ENCODE results near the gene PALM2AKAP2. TPM values are rescaled to one million over a fixed set of nuclear protein-coding genes. Genes with fewer than 3 reads are reported as not detected.

The PALM2AKAP2 gene
- total and polyA plus RNA-seq, 10 of the 15 experiments (the other 5 are each of a cell fraction or from before 2014, with no cell fraction given) = 0.01 TPM; not detected in 9

GRCh38 chr9:109743696-109744095, 36.3 kb upstream of the PALM2AKAP2 start:
- in situ Hi-C loops (cut with MboI) (no loop called here), intact Hi-C loops (cut with micrococcal nuclease; ENCODE audit: unreplicated experiment) (no loop called here)
- 0% methylated on average over 2 of the region's 2 CpGs for WGBS (ENCODE audit: insufficient coverage, insufficient replicate concordance, low lambda C conversion rate, missing lambda C conversion rate)
- Histone ChIP-seq H3K36me3 (ENCODE audit: control insufficient read depth in 2 of 2, insufficient read depth in 2 of 2, low read length in 1 of 2) (no peaks in the 10 kb centered on the region), H3K4me3 (no peak overlapping the region), H4K20me1 (ENCODE audit: control insufficient read depth, insufficient read depth) (no peaks in the 10 kb centered on the region), H3K9ac (ENCODE audit: control insufficient read depth, insufficient read depth, low read length) (no peak overlapping the region), H3K4me1 (ENCODE audit: control insufficient read depth, insufficient read depth, low read length) (no peaks in the 10 kb centered on the region), H3K4me2 (ENCODE audit: control insufficient read depth, insufficient read depth) (no peak overlapping the region), H3K79me2 (ENCODE audit: control insufficient read depth, insufficient read depth, low read length) (no peaks in the 10 kb centered on the region), H3K27ac (ENCODE audit: control insufficient read depth, insufficient read depth) (no peak overlapping the region), H2AFZ (ENCODE audit: control insufficient read depth, low read depth, low read length) (no peak overlapping the region), H3K9me3 (replicated peaks; ENCODE audit: control insufficient read depth, insufficient read depth, low read length) (no peaks in the 10 kb centered on the region), H3K27me3 (replicated peaks in 1 of 2; ENCODE audit: control insufficient read depth in 2 of 2, insufficient read depth in 2 of 2, low read length in 1 of 2) (no peaks in the 10 kb centered on the region; a peak in 1 of 4 replicates)
- CTCF ChIA-PET = no interaction called here
- no peak for ATAC-seq
- DNase-seq (ENCODE audit: low read depth, low spot score) = no peak
- no peak for TF ChIP-seq YBX1 (IDR thresholded peaks at IDR 0.05)
- no peak for TF ChIP-seq NFXL1 (IDR thresholded peaks at IDR 0.05; ENCODE audit: borderline replicate concordance)
- TF ChIP-seq, protein P1, sequence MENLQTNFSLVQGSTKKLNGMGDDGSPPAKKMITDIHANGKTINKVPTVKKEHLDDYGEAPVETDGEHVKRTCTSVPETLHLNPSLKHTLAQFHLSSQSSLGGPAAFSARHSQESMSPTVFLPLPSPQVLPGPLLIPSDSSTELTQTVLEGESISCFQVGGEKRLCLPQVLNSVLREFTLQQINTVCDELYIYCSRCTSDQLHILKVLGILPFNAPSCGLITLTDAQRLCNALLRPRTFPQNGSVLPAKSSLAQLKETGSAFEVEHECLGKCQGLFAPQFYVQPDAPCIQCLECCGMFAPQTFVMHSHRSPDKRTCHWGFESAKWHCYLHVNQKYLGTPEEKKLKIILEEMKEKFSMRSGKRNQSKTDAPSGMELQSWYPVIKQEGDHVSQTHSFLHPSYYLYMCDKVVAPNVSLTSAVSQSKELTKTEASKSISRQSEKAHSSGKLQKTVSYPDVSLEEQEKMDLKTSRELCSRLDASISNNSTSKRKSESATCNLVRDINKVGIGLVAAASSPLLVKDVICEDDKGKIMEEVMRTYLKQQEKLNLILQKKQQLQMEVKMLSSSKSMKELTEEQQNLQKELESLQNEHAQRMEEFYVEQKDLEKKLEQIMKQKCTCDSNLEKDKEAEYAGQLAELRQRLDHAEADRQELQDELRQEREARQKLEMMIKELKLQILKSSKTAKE (IDR thresholded peaks at IDR 0.05; ENCODE audit: low read depth, poor library complexity, severe bottlenecking) = no peak
- TF ChIP-seq IRF4 (IDR thresholded peaks at IDR 0.05; ENCODE audit: low read depth, low read length) = no peak
- no peak for TF ChIP-seq SUZ12 (IDR thresholded peaks at IDR 0.05; ENCODE audit: unreplicated experiment)
- TF ChIP-seq, protein P2, sequence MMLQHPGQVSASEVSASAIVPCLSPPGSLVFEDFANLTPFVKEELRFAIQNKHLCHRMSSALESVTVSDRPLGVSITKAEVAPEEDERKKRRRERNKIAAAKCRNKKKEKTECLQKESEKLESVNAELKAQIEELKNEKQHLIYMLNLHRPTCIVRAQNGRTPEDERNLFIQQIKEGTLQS (IDR thresholded peaks at IDR 0.05; ENCODE audit: borderline replicate concordance, extremely low read depth, low read depth, low read length) = no peak
- no peak for TF ChIP-seq POU2F2 (IDR thresholded peaks at IDR 0.05; ENCODE audit: borderline replicate concordance, low read depth, low read length)
- TF ChIP-seq TCF7 (IDR thresholded peaks at IDR 0.05; ENCODE audit: borderline replicate concordance) = no peak
- TF ChIP-seq POLR2AphosphoS2 (IDR thresholded peaks at IDR 0.05; ENCODE audit: low read depth, low read length) = no peak
- no peak for TF ChIP-seq RELB (IDR thresholded peaks at IDR 0.05; ENCODE audit: low read depth)
- no peak for TF ChIP-seq CREM (IDR thresholded peaks at IDR 0.05; ENCODE audit: low read depth)
- TF ChIP-seq NR2F1 (conservative IDR thresholded peaks at IDR 0.05) = no peak
- TF ChIP-seq GATAD2B (conservative IDR thresholded peaks at IDR 0.05; ENCODE audit: low read depth) = no peak
- TF ChIP-seq ATF7 (IDR thresholded peaks at IDR 0.05; ENCODE audit: low read depth) = no peak
- no peak for TF ChIP-seq IKZF1 (conservative IDR thresholded peaks at IDR 0.05)
- TF ChIP-seq ZNF207 (IDR thresholded peaks at IDR 0.05; ENCODE audit: borderline replicate concordance) = no peak
- TF ChIP-seq FOXK2 (IDR thresholded peaks at IDR 0.05) = no peak
- BruUV-seq (replicated peaks) = no TSS peak
- POLR2A ChIA-PET = no interaction called here
- no peak for FAIRE-seq
- SMC1A ChIA-PET (ENCODE audit: uncharacterized antibody, unreplicated experiment) = no interaction called here
- RAD21 ChIA-PET (ENCODE audit: unreplicated experiment) = no interaction called here
